Activated CD4-positive, CD25-positive, alpha-beta regulatory T cell treated with anti-CD3 and anti-CD28 coated beads, Interleukin-2, amount 50 U/mL, for 24 hours (primary cell): Measurements from ENCODE around the gene NFE2L3.
"Not testable (repeated sequence)": the region's sequence is repeated elsewhere in the genome, so short reads cannot be mapped to it uniquely, and the experiment has no call there.

Experiments
- ATAC-seq, 2 donors: fragments of 150-1000 bp; cut with Tn5 transposase; one replicate each; pipeline ENCODE4 v1.10.0; 2021; ENCODE audit warnings: mild to moderate bottlenecking in 1 of 2, moderate library complexity in 1 of 2

The NFE2L3 gene

DNA sequence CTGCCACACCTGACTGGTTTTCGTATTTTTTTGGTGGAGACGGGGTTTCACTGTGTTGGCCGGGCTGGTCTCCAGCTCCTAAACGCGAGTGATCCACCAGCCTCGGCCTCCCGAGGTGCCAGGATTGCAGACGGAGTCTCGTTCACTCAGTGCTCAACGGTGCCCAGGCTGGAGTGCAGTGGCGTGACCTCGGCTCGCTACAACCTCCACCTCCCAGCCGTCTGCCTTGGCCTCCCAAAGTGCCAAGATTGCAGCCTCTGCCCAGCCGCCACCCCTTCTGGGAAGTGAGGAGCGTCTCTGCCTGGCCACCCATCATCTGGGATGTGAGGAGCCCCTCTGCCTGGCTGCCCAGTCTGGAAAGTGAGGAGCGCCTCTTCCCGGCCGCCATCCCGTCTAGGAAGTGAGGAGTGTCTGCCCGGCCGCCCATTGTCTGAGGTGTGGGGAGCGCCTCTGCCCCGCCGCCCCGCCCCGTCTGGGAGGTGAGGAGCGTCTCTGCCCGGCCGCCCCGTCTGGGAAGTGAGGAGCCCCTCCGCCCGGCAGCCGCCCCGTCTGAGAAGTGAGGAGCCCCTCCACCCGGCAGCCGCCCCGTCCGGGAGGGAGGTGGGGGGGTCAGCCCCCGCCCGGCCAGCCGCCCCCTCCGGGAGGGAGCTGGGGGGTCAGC, 4.2 kb upstream of the NFE2L3 start:
- ATAC-seq = not testable (repeated sequence)

DNA sequence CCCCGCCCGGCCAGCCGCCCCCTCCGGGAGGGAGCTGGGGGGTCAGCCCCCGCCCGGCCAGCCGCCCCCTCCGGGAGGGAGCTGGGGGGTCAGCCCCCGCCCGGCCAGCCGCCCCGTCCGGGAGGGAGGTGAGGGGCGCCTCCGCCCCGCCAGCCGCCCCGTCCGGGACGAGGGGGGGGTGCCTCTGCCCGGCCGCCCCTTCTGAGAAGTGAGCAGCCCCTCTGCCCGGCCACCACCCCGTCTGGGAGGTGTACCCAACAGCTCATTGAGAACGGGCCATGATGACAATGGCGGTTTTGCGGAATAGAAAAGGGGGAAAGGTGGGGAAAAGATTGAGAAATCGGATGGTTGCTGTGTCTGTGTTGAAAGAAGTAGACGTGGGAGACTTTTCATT, 3.7 kb upstream of the NFE2L3 start:
- ATAC-seq = not testable (repeated sequence)

DNA sequence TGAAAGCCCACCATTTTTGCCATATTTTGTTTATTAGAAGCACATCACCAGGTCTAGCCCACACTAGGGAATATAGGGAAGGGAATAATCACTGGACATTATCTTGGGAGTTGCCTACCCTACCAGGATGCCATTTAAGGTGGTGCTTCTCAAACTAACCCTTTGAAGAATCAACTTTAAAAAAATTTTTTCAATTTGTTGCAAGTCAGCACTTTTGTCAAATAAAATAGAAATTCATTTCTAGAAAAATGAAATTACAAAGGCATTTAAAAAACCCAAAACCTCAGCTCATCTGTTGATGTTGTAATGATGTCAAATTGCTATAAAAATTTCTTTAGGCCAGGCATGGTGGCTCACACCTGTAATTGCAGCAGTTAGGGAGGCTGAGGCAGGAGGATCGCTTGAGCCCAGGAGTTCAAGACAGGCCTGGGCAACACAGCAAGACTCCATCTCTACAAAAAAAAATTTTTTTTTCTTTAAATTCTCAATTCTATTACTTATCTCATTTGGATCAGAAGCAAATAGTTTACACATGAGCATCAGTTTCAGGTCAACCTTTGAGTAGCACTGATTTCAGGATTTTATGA, 2.5 kb upstream of the NFE2L3 start:
- ATAC-seq = no peak

DNA sequence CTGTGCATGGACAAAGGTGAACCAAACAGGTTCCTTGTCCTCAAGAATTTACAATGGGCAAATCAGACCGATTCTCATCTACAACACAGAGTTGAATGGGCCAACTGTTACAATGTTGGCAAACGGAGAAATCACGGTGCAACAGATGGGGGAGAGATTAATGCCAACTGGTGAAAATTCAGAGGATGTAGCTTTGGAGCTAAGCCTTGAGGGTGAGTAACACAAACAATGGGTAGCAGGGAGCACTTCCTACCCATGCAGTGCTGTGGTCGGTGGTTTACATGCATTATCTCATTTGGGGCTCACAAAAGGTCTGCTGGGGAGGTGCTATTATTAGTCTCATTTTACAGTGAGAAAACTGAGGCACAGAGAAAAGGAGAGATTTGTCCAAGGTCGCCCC, 902 bp upstream of the NFE2L3 start:
- ATAC-seq = no peak

DNA sequence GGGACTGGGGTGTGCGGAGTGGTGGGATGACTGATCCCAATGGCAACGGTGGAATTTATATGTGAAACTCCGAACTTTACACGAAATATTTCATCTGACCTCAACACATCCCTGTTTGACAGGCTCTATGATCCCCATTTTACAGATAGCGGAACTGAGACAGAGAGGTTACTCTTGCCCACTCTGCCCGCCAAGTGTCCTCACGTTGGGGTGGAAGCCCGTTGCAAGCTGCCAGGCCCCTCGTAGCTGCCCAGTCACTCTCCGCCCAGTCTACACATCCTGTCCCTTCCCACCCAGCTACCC, 397 bp upstream of the NFE2L3 start:
- no peak for ATAC-seq

DNA sequence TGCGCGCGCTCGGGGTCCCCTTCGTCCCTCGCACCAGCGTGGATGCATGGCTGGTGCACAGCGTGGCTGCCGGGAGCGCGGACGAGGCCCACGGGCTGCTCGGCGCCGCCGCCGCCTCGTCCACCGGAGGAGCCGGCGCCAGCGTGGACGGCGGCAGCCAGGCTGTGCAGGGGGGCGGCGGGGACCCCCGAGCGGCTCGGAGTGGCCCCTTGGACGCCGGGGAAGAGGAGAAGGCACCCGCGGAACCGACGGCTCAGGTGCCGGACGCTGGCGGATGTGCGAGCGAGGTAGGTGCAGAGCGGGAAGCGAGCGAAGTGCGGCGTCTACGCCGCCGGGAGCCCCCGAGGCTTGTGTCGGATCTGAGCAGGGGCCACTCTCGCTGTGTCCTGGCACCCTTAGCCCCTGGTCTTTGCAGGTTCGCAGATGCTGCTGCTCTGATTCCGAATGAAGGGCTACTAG, 813 bp downstream of the NFE2L3 start:
- peak in 1 of 2 donors; percentile 6 for ATAC-seq

DNA sequence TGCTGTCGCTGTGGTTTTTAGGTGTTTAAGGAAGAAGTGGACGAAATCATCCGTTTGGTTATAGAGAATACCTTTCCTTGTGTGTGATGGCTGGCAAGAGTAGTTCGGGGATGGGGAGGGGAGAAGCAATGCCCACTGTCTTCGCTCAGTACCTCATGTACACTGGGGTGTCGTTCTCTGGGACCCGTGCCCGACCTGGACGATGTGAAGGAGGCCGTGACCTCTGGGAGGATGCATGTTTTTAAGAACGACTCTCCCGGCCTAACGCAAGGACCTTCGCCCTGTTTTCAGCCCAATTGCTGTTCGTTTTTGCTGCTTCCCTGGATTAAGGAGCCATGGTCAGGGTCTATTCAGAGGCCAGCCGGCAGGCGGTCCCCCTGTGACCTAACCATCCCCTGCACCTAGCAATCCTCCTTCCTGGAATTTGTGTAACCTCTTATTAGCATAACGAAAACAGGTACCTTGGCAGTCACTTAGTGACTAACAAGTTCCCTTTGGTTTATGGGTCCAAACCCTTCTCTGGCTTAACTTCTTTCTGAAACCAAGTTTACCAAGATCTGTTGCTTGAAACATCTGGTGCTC, 1.3 kb downstream of the NFE2L3 start:
- peak; percentile 37 to 43 for ATAC-seq

DNA sequence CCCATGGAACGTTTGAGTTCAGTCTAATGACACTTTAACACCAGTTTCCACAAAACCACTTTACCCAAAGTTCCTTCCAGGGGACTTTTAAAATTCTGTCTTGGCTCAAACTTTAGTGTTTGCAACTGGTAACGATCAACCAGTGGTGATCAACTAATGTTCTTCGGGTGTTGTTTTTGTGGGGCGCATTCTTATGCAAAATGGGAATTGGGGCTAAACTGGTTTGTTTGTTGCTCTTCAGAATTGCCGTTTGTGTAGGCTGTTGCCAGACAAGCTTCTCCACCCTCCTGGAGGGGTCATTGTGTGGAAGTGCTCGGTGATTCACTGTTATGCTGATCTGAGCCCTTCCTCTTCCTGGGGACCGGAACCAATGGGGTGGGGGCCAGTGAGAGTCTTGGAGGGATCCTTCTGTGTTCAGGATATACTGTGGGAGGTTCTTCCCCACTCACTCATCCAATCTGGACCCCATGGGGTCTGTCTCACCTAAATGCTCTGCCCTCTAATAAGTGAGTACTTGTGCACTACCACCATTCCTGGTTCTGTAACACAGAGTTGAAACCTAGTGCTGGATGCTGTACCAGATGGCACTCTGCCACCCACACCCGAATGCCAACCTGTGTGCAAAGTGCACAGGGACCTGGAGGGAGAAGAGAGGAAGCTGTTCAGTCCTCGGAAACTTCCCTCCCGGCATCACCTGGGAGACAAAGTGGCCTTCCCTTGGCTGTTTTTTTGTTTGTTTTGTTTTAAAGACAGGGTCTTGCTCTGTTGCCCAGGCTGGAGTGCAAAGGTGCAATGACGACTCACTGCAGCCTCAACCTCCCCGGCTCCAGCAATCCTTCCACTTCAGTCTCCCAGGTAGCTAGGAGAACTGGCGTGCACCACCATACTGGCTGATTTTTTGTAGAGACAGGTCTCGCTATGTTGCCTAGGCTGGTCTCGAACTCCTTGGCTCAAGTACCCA, 2.1 kb downstream of the NFE2L3 start:
- peak; percentile 15 to 17 for ATAC-seq

DNA sequence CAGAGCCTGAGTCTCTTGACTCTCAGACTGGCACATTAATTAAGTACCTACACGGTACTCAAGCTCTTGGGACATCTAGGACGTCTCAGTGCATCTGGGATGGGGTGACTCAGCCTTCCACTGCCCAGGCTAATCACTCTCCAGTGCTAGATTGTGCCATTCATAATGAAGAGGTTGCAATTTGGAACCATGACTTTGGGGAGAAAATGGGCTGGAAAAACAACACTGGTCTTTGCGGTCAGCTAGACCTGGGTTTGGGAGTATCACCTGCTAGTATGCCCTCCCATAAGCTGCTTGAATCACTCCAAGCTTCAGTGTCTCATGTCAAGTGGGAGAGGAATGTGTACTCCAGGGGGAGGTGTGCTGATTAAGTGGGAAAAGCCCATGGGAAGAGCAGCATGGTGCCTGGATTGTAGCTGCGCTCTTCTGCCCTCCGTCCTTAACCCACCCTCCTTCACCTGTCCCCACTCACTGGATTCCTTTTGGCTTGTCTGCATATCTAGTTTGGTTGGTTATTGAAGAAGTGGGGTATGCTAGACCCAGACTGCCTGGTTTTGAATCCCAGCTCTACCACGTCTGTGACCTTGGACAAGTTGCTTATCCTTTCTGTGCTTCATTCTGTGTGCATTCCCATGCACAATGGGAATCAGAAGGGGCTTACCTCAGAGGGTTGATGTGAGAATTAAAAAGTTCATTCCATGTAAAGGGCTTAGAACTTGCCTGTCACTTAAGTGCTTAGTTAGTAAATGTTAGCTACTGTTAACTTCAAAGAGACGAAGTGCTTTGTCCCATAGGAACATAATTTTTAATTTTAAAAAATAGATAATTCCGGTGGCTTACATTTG, 3.8 kb downstream of the NFE2L3 start:
- ATAC-seq = no peak

DNA sequence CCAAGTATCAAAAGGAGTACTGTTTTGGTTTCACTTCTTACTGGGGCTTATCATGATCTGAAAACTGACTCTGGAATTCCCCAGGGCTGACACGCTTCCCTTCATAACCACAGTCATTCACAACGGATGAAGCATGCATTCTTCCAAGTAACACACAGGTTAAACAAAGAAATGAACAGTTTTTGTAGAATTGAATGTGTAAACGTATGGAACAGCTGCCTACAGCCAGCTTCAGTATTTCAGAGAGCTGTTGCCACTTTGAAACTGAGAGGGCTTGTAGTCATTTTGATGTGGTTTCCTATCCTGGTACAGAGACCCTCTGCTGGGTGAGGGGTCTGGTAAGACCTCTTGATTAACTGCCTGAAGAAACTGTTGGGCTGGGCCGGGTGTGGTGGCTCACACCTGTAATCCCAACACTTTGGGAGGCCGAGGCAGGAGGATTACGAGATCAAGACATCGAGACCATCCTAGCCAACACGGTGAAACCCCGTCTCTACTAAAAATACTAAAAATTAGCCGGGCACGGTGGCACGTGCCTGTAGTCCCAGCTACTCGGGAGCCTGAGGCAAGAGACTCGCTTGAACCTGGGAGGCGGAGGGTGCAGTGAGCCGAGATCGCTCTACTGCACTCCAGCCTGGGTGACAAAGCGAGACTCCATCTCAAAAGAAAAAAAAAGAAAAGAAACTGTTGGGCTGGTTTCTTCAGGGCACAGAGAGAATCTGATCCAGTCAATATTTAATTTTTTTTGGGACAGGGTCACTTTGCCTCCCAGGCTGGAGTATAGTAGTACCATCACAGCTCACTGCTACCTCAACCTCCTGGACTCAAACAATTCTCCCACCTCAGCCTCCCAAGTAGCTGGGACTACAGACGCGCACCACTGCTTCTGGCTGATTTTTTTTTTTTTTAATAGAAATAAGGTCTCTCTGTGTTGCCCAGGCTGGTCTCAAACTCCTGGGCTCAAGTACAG, 4.7 kb downstream of the NFE2L3 start:
- peak; percentile 57 to 58 for ATAC-seq

DNA sequence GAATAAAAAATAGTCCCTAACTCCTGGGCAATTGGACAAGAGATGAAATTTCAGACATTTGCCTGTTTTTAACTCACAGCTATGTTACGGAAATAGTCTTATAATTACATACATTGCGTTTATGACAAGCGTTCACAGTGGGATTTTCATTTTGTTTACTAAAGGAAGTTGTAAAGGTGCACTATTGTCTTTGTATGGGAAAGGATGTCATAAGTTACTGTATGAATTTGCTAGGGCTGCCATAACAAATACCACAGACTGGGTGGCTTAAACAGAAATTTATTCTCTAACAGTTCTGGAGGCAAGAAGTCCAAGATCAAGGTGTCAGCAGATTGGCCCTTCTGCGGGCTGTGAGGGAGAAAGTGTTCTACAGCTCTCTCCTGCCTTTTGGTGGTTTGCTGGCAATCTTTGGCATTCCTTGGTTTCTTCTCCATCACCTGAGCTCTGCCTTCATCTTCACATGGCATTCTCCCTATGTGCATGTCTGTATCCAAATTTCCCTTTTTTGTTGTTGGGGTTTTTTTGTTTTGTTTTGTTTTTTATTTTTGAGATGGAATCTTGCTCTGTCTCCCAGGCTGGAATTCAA, 5.6 kb downstream of the NFE2L3 start:
- no peak for ATAC-seq

DNA sequence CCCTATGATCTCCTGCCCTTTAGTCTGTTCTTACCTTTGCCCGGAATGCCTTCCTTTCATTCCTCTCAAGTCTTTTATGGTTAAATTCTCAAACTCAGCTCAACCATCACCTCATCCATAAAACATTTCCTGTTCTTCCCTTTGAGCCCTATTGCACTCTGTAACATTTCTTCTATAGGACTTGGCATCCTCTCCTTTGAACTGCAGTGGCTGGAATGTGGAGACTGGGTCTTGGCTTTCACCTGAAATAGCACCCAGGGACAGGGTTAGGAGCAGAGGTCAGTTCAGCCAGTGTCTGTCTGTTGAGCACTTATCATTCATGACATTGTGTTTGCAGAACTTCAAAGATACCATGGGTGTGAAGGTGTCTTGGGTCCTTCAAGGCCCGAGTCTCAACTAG, 7.2 kb downstream of the NFE2L3 start:
- ATAC-seq = no peak

DNA sequence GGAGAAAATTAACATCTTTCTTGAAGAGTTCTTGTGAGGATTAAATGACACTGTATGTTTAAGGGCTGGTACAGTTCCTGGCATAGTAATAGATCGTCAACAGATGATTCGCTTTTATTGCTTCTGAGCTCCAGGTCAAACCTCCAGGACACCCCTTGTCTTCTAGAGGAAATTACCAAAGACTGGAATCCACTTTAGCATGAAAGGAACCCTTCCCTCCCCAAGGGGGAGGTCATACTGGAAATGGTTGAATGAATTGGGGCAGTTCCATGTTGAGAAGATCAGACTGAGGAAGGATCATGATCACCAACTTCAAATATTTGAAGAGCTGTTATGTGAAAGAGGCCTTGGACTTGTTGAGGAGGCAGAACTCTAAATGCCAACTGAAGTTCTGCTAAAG, 8.9 kb downstream of the NFE2L3 start:
- no peak for ATAC-seq

DNA sequence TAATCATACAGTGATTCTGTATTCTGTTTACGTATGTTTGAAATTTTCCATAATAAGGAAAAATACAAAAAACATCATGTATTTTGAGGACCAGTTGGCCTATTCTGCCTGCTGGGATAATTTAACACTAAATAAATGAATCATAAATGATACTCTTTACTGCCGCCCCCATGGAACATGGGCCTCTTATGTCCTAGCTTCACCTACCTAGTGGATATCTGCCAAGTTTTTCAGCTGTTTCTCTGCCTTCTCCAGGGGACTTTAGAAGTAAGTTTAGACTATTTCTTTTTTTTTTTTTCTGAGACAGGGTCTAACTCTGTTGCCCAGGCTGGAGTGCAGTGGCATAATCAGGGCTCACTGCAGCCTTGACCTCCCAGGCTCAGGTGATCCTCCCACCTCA, 10.4 kb downstream of the NFE2L3 start:
- ATAC-seq = no peak

DNA sequence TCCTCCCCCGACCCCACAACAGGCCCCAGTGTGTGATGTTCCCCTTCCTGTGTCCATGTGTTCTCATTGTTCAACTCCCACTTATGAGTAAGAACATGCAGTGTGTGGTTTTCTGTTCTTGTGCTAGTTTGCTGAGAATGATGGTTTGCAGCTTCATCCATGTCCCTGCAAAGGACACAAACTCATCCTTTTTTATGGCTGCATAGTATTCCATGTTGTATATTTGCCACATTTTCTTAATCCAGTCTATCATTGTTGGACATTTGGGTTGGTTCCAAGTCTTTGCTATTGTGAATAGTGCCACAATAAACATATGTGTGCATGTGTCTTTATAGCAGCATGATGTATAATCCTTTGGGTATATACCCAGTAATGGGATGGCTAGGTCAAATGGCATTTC, 11.8 kb downstream of the NFE2L3 start:
- ATAC-seq = not testable (repeated sequence)

DNA sequence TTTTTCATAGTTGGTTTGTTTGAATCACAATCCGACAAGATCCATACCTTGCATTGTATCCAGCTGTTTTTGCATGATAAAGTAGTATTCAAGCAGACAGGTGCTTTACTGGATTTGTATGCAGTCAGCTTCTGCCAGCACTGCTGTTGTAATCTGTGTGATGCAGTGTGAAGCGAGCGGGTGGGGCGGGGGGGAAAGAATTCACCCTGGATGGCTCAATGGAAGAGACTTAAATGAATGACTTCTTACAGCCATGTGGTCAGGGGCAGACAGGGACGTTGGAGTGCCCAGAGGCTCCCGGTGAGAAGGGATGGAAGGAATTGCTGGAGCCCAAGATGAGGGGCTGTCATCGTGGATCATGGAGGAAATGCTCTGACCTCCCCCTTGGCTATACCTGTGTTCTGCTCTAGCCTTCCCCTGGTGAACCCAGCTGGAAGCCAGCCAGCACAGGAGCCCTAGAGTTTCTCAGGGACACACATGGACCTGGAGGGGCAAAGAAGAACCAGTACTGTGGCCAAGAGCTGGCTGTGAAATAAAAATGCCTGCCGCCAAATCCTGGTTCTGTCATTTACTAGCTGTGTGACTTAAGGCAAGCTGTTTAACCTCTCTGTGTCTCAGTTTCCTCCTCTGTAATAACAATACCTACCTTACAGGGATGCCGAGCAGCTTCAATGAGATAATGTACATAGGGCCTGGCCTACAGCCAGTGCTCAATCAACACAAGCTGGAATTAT, 14.1 kb downstream of the NFE2L3 start:
- no peak for ATAC-seq

DNA sequence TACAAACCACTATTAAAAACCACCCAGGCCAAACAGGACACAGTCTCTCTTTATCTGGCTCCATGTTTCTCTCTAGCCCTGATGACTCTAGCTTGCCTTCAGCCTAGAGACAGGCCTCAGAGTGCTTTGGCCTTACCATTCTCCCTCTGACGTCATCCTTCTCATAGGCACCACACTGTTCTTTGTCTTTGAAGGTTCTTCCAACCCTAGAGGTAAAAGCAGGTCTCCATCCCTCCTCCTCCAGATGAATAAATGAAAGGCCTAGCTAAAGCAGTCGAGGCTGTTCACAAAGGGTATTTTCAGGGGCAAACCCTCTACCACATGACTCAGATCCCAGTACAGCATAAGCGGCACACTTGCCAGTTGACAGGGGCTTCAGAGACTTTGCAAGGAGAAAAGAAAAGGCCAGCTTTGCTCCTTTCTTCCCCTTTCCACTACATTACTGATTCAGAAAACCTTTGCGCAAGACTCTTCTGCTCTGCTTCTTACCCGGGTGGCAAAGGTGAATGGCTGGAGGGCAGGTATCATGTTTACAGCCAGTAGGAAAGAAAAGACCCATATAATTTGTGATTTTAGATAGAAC, 14.8 kb downstream of the NFE2L3 start:
- ATAC-seq = peak; percentile 76 to 80

DNA sequence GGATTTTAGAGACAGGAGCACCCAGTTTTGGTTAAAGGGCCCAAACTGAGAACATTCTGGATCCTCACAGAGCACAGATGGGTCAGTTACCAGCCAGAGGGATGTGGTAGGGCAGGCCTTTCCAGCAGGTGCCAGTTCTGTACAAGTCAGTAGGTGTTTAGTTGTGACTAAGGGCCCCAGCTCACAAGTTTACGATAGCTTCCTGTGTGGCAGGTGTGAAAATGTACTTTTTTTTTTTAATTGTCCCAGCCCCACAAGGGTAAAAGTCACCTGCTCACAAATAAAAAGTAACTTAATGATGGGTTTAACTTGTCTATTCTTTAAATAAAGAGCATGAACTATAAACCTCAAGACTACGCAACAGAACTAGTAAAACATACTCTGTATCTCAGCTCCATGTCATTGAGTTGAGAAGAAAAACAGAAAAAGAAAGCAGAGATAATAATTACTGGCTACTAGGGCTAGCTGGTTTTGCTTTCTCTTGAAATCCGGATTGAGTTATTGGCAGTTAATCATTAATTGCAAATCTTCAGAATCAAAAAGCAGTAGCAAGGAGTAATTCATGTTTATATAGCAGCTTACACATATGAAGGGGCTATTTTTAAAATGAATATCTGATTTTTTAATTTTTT, 15.4 kb downstream of the NFE2L3 start:
- ATAC-seq = peak; percentile 89 to 90

DNA sequence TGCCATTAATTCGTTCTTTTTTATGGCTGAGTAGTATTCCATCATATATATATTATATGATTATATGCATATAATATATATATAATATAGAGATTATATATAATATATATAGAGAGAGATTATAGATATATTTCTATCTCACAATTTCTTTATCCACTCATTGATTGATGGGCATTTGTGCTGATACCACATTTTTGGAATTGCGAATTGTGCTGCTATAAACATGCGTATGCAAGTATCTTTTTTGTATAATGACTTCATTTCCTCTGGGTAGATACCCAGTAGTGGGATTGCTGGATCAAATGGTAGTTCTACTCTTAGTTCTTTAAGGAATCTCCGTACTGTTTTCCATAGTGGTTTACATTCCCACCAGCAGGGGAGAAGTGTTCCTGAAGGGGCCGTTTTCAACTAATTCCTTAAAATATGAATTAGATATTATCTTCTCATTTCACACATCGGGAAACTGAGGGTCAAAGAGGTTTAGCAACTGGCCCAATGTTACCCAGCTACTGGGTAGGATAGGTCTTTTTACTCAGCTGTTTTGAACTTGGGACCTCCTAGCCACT, 16.5 kb downstream of the NFE2L3 start:
- ATAC-seq = no peak
